ENCODE results near the gene VIPR2. TPM values are rescaled to one million over a fixed set of nuclear protein-coding genes. Genes with fewer than 3 reads are reported as not detected.

Gene VIPR2
- total RNA-seq, 4 donors from 2014 or later: 1.8 to 3.7 (median 2.7) TPM

GRCh38 chr7:159112136-159113011 is 32.3 kb downstream of the VIPR2 start:
- Histone ChIP-seq H3K4me3 (no peak overlapping the region), H3K4me1 (peaks cover 0 to 13% (median 0%) of the 10 kb centered on the region in 4 donors), H3K36me3 (no peaks in the 10 kb centered on the region), H3K9me3 (no peaks in the 10 kb centered on the region), H3K27ac (no peak overlapping the region), H3K27me3 (peaks cover 23% of the 10 kb centered on the region)
- in situ Hi-C loops (cut with MboI; ENCODE audit: low pct_ligation_motif_present in 1 of 4, low pct_unique_long_range_greater_than_20kb in 1 of 4, low sequenced_read_pairs in 3 of 4) (no loop called here), intact Hi-C loops (cut with DNase I; ENCODE audit: low total_unique reads) (no loop called here)
- 75 to 88% methylated on average over 9 to 41 of the region's 48 CpGs for WGBS, 2 donors (ENCODE audit: low coverage in 1 of 2)
- TF ChIP-seq POLR2AphosphoS5 (IDR thresholded peaks at IDR 0.05): no peak
- TF ChIP-seq CTCF (IDR thresholded peaks at IDR 0.05): no peak
- no peak for TF ChIP-seq EP300 (IDR thresholded peaks at IDR 0.05; ENCODE audit: low read depth)
- TF ChIP-seq POLR2A (IDR thresholded peaks at IDR 0.05): no peak
- no peak for DNase-seq

GRCh38 chr7:159109653-159110035 is 35.0 kb downstream of the VIPR2 start:
- DNase-seq: no peak
- H3K27ac ChIP-seq: no peak overlapping the region
- intact Hi-C loops (cut with DNase I; ENCODE audit: low total_unique reads) (no loop called here), in situ Hi-C loops (cut with MboI; ENCODE audit: low pct_ligation_motif_present in 1 of 4, low pct_unique_long_range_greater_than_20kb in 1 of 4, low sequenced_read_pairs in 3 of 4) (no loop called here)
- peaks cover 0 to 7% (median 0%) of the 10 kb centered on the region in 4 donors for H3K4me1 ChIP-seq
- 55 to 63% methylated on average over 3 to 10 of the region's 10 CpGs for WGBS, 2 donors (ENCODE audit: low coverage in 1 of 2)
- H3K9me3 ChIP-seq: no peaks in the 10 kb centered on the region
- no peaks in the 10 kb centered on the region for H3K36me3 ChIP-seq
- peaks cover 21% of the 10 kb centered on the region for H3K27me3 ChIP-seq
- no peak overlapping the region for H3K4me3 ChIP-seq
- TF ChIP-seq CTCF (IDR thresholded peaks at IDR 0.05): no peak
- no peak for TF ChIP-seq EP300 (IDR thresholded peaks at IDR 0.05; ENCODE audit: low read depth)
- TF ChIP-seq POLR2A (IDR thresholded peaks at IDR 0.05): no peak
- no peak for TF ChIP-seq POLR2AphosphoS5 (IDR thresholded peaks at IDR 0.05)

- in situ Hi-C loops (cut with MboI; ENCODE audit: low pct_ligation_motif_present in 1 of 4, low pct_unique_long_range_greater_than_20kb in 1 of 4, low sequenced_read_pairs in 3 of 4) (no loop called here), intact Hi-C loops (cut with DNase I; ENCODE audit: low total_unique reads) (no loop called here)
- DNase-seq: no peak
- no peak overlapping the region for H3K4me3 ChIP-seq
- H3K27ac ChIP-seq: no peak overlapping the region
- TF ChIP-seq POLR2A (IDR thresholded peaks at IDR 0.05): no peak
- no peak for TF ChIP-seq POLR2AphosphoS5 (IDR thresholded peaks at IDR 0.05)
- TF ChIP-seq CTCF (IDR thresholded peaks at IDR 0.05): no peak
- no peak for TF ChIP-seq EP300 (IDR thresholded peaks at IDR 0.05; ENCODE audit: low read depth)
- no peaks in the 10 kb centered on the region for H3K36me3 ChIP-seq
- H3K27me3 ChIP-seq: peaks cover 21% of the 10 kb centered on the region
- 44 to 53% methylated on average over 3 to 9 of the region's 9 CpGs for WGBS, 2 donors (ENCODE audit: low coverage in 1 of 2)
- peaks cover 0 to 6% (median 0%) of the 10 kb centered on the region in 4 donors for H3K4me1 ChIP-seq
- H3K9me3 ChIP-seq: no peaks in the 10 kb centered on the region
Measured at GRCh38 chr7:159108941-159109652, 35.6 kb downstream of the VIPR2 start.

- Histone ChIP-seq H3K4me1 (peaks cover 0 to 6% (median 0%) of the 10 kb centered on the region in 4 donors), H3K36me3 (no peaks in the 10 kb centered on the region), H3K4me3 (no peak overlapping the region), H3K9me3 (no peaks in the 10 kb centered on the region), H3K27me3 (peaks cover 21% of the 10 kb centered on the region), H3K27ac (no peak overlapping the region)
- in situ Hi-C loops (cut with MboI; ENCODE audit: low pct_ligation_motif_present in 1 of 4, low pct_unique_long_range_greater_than_20kb in 1 of 4, low sequenced_read_pairs in 3 of 4) (no loop called here), intact Hi-C loops (cut with DNase I; ENCODE audit: low total_unique reads) (no loop called here)
- TF ChIP-seq CTCF (IDR thresholded peaks at IDR 0.05) (no peak), POLR2A (IDR thresholded peaks at IDR 0.05) (no peak), POLR2AphosphoS5 (IDR thresholded peaks at IDR 0.05) (no peak), EP300 (IDR thresholded peaks at IDR 0.05; ENCODE audit: low read depth) (no peak)
- 85% methylated on average over 2 of the region's 2 CpGs; no CpG with 5 or more reads in 1 of the 2 donors for WGBS, 2 donors (ENCODE audit: low coverage in 1 of 2)
- no peak for DNase-seq
Measured at GRCh38 chr7:159108491-159108890, 36.2 kb downstream of the VIPR2 start.
